Measurements from ENCODE around the gene DDOST.

The DDOST gene

GRCh38 chr1:20700636-20701215, 39.6 kb upstream of the DDOST start:
- CTCF ChIA-PET: interaction anchor here (9.7 kb wide), 1 partner anchor 495 kb away, joined by 122 read pairs; no protein-coding TSS in a partner anchor
- DNase-seq (ENCODE audit: extremely low spot score): no peak
- POLR2A ChIA-PET: no interaction called here
- no peak for TF ChIP-seq CTCF (IDR thresholded peaks at IDR 0.05; ENCODE audit: control extremely low read depth, extremely low read depth, low read depth, missing control alignments)

GRCh38 chr1:20699558-20699957, 38.4 kb upstream of the DDOST start:
- POLR2A ChIA-PET: no interaction called here
- no peak for TF ChIP-seq CTCF (IDR thresholded peaks at IDR 0.05; ENCODE audit: control extremely low read depth, extremely low read depth, low read depth, missing control alignments)
- no peak for DNase-seq (ENCODE audit: extremely low spot score)
- CTCF ChIA-PET: interaction anchor here (0.8 to 9.7 kb wide), 5 partner anchors 11 to 668 kb away, joined by 3 to 122 read pairs (median 38); partner anchors contain the start of gene KIF17

- POLR2A ChIA-PET: no interaction called here
- no peak for DNase-seq (ENCODE audit: extremely low spot score)
- TF ChIP-seq CTCF (IDR thresholded peaks at IDR 0.05; ENCODE audit: control extremely low read depth, extremely low read depth, low read depth, missing control alignments): no peak
- CTCF ChIA-PET: interaction anchor here (1.2 to 9.7 kb wide), 7 partner anchors 9 to 670 kb away, joined by 3 to 122 read pairs (median 35); partner anchors contain the start of gene KIF17
These were observed 37.2 kb upstream of the DDOST start for GRCh38 chr1:20698195-20698910.

- ChIA-PET POLR2A (no interaction called here), CTCF (interaction anchor here (0.9 to 9.7 kb wide), 28 partner anchors 10 to 672 kb away, joined by 3 to 122 read pairs (median 4); partner anchors contain the start of genes DDOST, KIF17 and SH2D5)
- TF ChIP-seq CTCF (IDR thresholded peaks at IDR 0.05; ENCODE audit: control extremely low read depth, extremely low read depth, low read depth, missing control alignments): no peak
- no peak for DNase-seq (ENCODE audit: extremely low spot score)
These were observed 36.4 kb upstream of the DDOST start for GRCh38 chr1:20697563-20697962.

GRCh38 chr1:20696397-20697333, 35.5 kb upstream of the DDOST start:
- TF ChIP-seq CTCF (IDR thresholded peaks at IDR 0.05; ENCODE audit: control extremely low read depth, extremely low read depth, low read depth, missing control alignments): peak; percentile 85
- CTCF ChIA-PET: interaction anchor here (0.6 to 9.7 kb wide), 57 partner anchors 9 to 673 kb away, joined by 3 to 122 read pairs (median 4); partner anchors contain the start of genes DDOST, HP1BP3, KIF17 and SH2D5
- DNase-seq (ENCODE audit: extremely low spot score): peak; percentile 90
- POLR2A ChIA-PET: no interaction called here

GRCh38 chr1:20695515-20695914, 34.3 kb upstream of the DDOST start:
- ChIA-PET CTCF (interaction anchor here (0.7 to 4.6 kb wide), 13 partner anchors 10 to 528 kb away, joined by 3 to 38 read pairs (median 4); partner anchors contain the start of genes HP1BP3, KIF17 and SH2D5), POLR2A (interaction anchor here (0.6 kb wide), 1 partner anchor 89 kb away, joined by 4 read pairs; no protein-coding TSS in a partner anchor)
- TF ChIP-seq CTCF (IDR thresholded peaks at IDR 0.05; ENCODE audit: control extremely low read depth, extremely low read depth, low read depth, missing control alignments): no peak
- no peak for DNase-seq (ENCODE audit: extremely low spot score)

All from GM10248 (cell line).